PC-3 (cell line): ENCODE measurements around the gene LRRC51. TPM values are rescaled to one million over a fixed set of nuclear protein-coding genes. Genes with fewer than 3 reads are reported as not detected.

Experiments used
- ATAC-seq: fragments of 200-7000 bp; cut with Tn5 transposase; 2 replicates; pipeline ENCODE4 v1.9.1; 2020; ENCODE audit warnings: mild to moderate bottlenecking, moderate library complexity
- BruUV-seq: library from RNA; stranded (reverse); fragments of 400-500 nt; replicated peaks from 2 replicates; lab custom pipeline; 2021; lab: Mats Ljungman, UMichigan
- CTCF ChIA-PET: fragments of 300-600 bp; sonication (Branson Sonifier 250); formaldehyde crosslinking; loops from one replicate; lab custom pipeline; 2022; ENCODE audit warnings: antibody characterized with exemption; lab: Charles Lee
- POLR2A ChIA-PET: fragments of 300-600 bp; sonication (Branson Sonifier 250); formaldehyde crosslinking; loops from one replicate; lab custom pipeline; 2022; ENCODE audit warnings: antibody characterized with exemption; ENCODE audit not compliant: unreplicated experiment; lab: Charles Lee
- DNase-seq: peaks from one replicate; pipeline ENCODE4 v3.0.0-alpha.2; 2015
- H2AFZ ChIP-seq: fragments of 300-600 bp; sonication (generic); 2 replicates; pipeline ENCODE4 v1.6.0; 2016; ENCODE audit warnings: antibody characterized with exemption, low read length
- H3F3A ChIP-seq: fragments of 300-600 bp; sonication (generic); one replicate; pipeline ENCODE4 v1.6.0; 2017; ENCODE audit warnings: antibody characterized with exemption, low read length, control low read depth, mild to moderate bottlenecking; ENCODE audit not compliant: unreplicated experiment
- H3K27ac ChIP-seq: fragments of 300-600 bp; sonication (generic); 2 replicates; pipeline ENCODE4 v1.5.1; 2016; ENCODE audit warnings: mild to moderate bottlenecking, low read length
- H3K27me3 ChIP-seq: fragments of 300-600 bp; sonication (generic); 2 replicates; pipeline ENCODE4 v1.6.1; 2016; ENCODE audit warnings: low read length, mixed read lengths
- H3K36me3 ChIP-seq: fragments of 300-600 bp; sonication (generic); 2 replicates; pipeline ENCODE4 v1.6.1; 2016; ENCODE audit warnings: low read depth, mixed run types, low read length, mixed read lengths
- H3K4me1 ChIP-seq: fragments of 300-600 bp; sonication (generic); 2 replicates; pipeline ENCODE4 v1.5.1; 2016; ENCODE audit warnings: low read length; ENCODE audit not compliant: insufficient read depth
- H3K4me2 ChIP-seq: fragments of 300-600 bp; sonication (generic); 2 replicates; pipeline ENCODE4 v1.6.0; 2016; ENCODE audit warnings: low read length
- H3K4me3 ChIP-seq: fragments of 300-600 bp; sonication (generic); 2 replicates; pipeline ENCODE4 v1.5.1; 2016; ENCODE audit warnings: mild to moderate bottlenecking, low read length, mixed read lengths
- H3K79me2 ChIP-seq: fragments of 300-600 bp; sonication (generic); 2 replicates; pipeline ENCODE4 v1.6.1; 2017; ENCODE audit warnings: low read length, mixed read lengths
- H3K9ac ChIP-seq: fragments of 300-600 bp; sonication (generic); 2 replicates; pipeline ENCODE4 v1.6.0; 2016; ENCODE audit warnings: mild to moderate bottlenecking, low read length
- H3K9me2 ChIP-seq: fragments of 300-600 bp; sonication (generic); replicated peaks from 2 replicates; pipeline ENCODE4 v1.6.1; 2016; ENCODE audit warnings: mixed run types, low read length, mixed read lengths
- H3K9me3 ChIP-seq: fragments of 300-600 bp; sonication (generic); 2 replicates; pipeline ENCODE4 v1.6.1; 2016; ENCODE audit warnings: low read length, mixed read lengths
- H4K20me1 ChIP-seq: fragments of 300-600 bp; sonication (generic); 2 replicates; pipeline ENCODE4 v1.6.1; 2016; ENCODE audit warnings: low read length, mixed read lengths
- CTCF ChIP-seq: fragments of 300-600 bp; sonication (generic); conservative IDR thresholded peaks from 2 replicates; pipeline ENCODE4 v1.5.1; 2017; ENCODE audit warnings: antibody characterized with exemption, low read depth, mild to moderate bottlenecking, low read length
- EZH2 ChIP-seq: fragments of 300-600 bp; sonication (generic); IDR thresholded peaks from one replicate; pipeline ENCODE4 v1.6.1; 2017; ENCODE audit warnings: antibody characterized with exemption, mild to moderate bottlenecking, low read length; ENCODE audit not compliant: unreplicated experiment
- EZH2phosphoT487 ChIP-seq: fragments of 300-600 bp; sonication (generic); IDR thresholded peaks from 2 replicates; pipeline ENCODE4 v1.6.1; 2018; ENCODE audit warnings: mild to moderate bottlenecking, antibody characterized with exemption, low read length, borderline replicate concordance
- intact Hi-C: fragments of 100-400 bp; cut with micrococcal nuclease; formaldehyde crosslinking; loops from 2 replicates; pipeline ENCODE4 v1.9.0; 2023
- total RNA-seq: library from RNA; depleted of rRNA; stranded (reverse); fragments of >200 nt; gene quantifications from 2 replicates; pipeline ENCODE4 v1.2.3, GENCODE V29; 2014

Gene LRRC51
- total RNA-seq, 1 experiment from 2014 or later, result 5.8 TPM

GRCh38 chr11:72040491-72041363 is 39.9 kb upstream of the LRRC51 start:
- peak overlapping the region; percentile 83 for H3K27ac ChIP-seq
- H4K20me1 ChIP-seq, result 0 out of 2 replicates have a peak, but pooled peaks cover 8% of the 10 kb centered on the region
- H3K4me3 ChIP-seq, result peak overlapping the region; percentile 67
- no peaks in the 10 kb centered on the region for H3F3A ChIP-seq
- ATAC-seq (peak; percentile 64), DNase-seq (peak; percentile 96)
- H3K9me2 ChIP-seq, result no peaks in the 10 kb centered on the region
- H3K4me1 ChIP-seq, result peaks cover 42% of the 10 kb centered on the region
- peak overlapping the region; percentile 79 for H2AFZ ChIP-seq
- peaks cover 82% of the 10 kb centered on the region for H3K79me2 ChIP-seq
- peak overlapping the region; percentile 92 for H3K4me2 ChIP-seq
- H3K9ac ChIP-seq, result peak overlapping the region; percentile 80
- TSS peak; percentile 73 for BruUV-seq
- intact Hi-C loops, result loop anchor here (1.0 kb wide), 2 partner anchors 40 to 72 kb away; partner anchors contain the start of genes ANAPC15, LRRC51 and NUMA1
- CTCF ChIA-PET, result interaction anchor here (0.6 to 1.0 kb wide), 2 partner anchors 15 to 38 kb away, joined by 3 to 6 read pairs; no protein-coding TSS in a partner anchor
- TF ChIP-seq EZH2phosphoT487 (no peak), CTCF (0 out of 2 replicates have a peak, but pooled peaks have one; percentile 14)
- peaks cover 13% of the 10 kb centered on the region; the same call in 1 of the 2 replicates for H3K36me3 ChIP-seq
- H3K9me3 ChIP-seq, result no peaks in the 10 kb centered on the region
- no peaks in the 10 kb centered on the region for H3K27me3 ChIP-seq
- POLR2A ChIA-PET, result interaction anchor here (1.1 kb wide), 1 partner anchor 29 kb away, joined by 4 read pairs; no protein-coding TSS in a partner anchor

GRCh38 chr11:72041364-72042063 is 39.1 kb upstream of the LRRC51 start:
- Histone ChIP-seq H3K27me3 (no peaks in the 10 kb centered on the region), H3K9me3 (no peaks in the 10 kb centered on the region), H3F3A (no peaks in the 10 kb centered on the region), H3K9me2 (no peaks in the 10 kb centered on the region), H3K4me3 (peak overlapping the region; percentile 67), H3K79me2 (peaks cover 74% of the 10 kb centered on the region), H3K9ac (peak overlapping the region; percentile 80), H2AFZ (peak overlapping the region; percentile 79), H3K36me3 (peaks cover 9% of the 10 kb centered on the region; the same call in 1 of the 2 replicates), H4K20me1 (0 out of 2 replicates have a peak, but pooled peaks cover 8% of the 10 kb centered on the region), H3K4me1 (peaks cover 42% of the 10 kb centered on the region), H3K4me2 (peak overlapping the region; percentile 92), H3K27ac (peak overlapping the region; percentile 83)
- POLR2A ChIA-PET, result no interaction called here
- DNase-seq, result peak; percentile 55
- no TSS peak for BruUV-seq
- ATAC-seq, result peak; percentile 78
- intact Hi-C loops, result loop anchor here (1.0 kb wide), 2 partner anchors 39 to 71 kb away; partner anchors contain the start of genes ANAPC15, LRRC51 and NUMA1
- CTCF ChIA-PET, result no interaction called here
- TF ChIP-seq EZH2 (no peak), EZH2phosphoT487 (no peak), CTCF (no peak)
